22Rv1 (cell line): ENCODE measurements around the gene PPM1J.

ENCODE experiments used
- H3K27ac ChIP-seq: fragments of 450-650 bp; 2 replicates; pipeline ENCODE4 v1.5.1; 2017
- ZFX ChIP-seq: fragments of 450-650 bp; IDR thresholded peaks from 2 replicates; pipeline ENCODE4 v1.6.1; 2017; ENCODE audit warnings: antibody characterized with exemption, borderline replicate concordance
- TF ChIP-seq, protein P1 (sequence below): fragments of 450-650 bp; IDR thresholded peaks from 2 replicates; pipeline ENCODE4 v1.5.1; 2017; ENCODE audit warnings: mild to moderate bottlenecking

Gene PPM1J

DNA sequence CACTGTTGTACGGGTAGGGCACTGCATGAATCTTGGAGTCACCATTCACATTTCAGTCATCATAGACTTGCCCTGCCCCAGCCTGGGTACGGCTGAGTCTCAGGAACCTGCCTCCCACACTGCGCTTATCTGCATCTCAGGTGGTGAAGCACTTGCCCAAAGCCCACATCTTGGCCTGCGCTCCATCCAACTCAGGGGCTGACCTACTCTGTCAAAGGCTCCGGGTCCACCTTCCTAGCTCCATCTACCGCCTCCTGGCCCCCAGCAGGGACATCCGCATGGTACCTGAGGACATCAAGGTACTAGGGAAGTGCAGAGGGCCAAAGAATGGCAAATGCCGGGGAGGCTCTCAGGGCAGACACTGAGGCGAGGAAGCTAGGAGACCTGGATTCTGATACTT is 19.9 kb downstream of the PPM1J start:
- TF ChIP-seq, protein P1, sequence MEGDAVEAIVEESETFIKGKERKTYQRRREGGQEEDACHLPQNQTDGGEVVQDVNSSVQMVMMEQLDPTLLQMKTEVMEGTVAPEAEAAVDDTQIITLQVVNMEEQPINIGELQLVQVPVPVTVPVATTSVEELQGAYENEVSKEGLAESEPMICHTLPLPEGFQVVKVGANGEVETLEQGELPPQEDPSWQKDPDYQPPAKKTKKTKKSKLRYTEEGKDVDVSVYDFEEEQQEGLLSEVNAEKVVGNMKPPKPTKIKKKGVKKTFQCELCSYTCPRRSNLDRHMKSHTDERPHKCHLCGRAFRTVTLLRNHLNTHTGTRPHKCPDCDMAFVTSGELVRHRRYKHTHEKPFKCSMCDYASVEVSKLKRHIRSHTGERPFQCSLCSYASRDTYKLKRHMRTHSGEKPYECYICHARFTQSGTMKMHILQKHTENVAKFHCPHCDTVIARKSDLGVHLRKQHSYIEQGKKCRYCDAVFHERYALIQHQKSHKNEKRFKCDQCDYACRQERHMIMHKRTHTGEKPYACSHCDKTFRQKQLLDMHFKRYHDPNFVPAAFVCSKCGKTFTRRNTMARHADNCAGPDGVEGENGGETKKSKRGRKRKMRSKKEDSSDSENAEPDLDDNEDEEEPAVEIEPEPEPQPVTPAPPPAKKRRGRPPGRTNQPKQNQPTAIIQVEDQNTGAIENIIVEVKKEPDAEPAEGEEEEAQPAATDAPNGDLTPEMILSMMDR = no peak
- TF ChIP-seq ZFX = no peak
- no peak overlapping the region for H3K27ac ChIP-seq

DNA sequence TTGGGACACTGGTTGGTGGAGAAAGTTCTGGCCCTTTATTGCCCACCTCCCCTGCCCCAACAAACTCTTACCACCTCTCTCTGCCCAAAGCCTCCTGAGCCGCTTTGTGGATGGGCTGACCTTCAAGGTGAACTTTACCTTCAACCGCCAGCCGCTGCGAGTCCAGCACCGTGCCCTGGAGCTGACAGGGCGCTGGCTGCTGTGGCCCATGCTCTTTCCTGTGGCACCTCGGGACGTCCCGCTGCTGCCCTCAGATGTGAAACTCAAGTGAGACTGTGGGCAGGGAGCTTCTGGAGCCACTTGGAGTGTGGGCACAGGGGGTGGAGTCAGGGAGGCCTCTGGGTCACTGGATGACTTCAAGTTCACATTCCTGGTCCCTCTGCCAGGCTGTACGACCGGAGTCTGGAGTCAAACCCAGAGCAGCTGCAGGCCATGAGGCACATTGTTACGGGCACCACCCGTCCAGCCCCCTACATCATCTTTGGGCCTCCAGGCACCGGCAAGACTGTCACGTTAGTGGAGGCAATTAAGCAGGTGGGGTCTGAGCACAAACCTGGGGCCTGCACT is 20.7 kb downstream of the PPM1J start:
- TF ChIP-seq, protein P1 = no peak
- no peak for TF ChIP-seq ZFX
- no peak overlapping the region for H3K27ac ChIP-seq

DNA sequence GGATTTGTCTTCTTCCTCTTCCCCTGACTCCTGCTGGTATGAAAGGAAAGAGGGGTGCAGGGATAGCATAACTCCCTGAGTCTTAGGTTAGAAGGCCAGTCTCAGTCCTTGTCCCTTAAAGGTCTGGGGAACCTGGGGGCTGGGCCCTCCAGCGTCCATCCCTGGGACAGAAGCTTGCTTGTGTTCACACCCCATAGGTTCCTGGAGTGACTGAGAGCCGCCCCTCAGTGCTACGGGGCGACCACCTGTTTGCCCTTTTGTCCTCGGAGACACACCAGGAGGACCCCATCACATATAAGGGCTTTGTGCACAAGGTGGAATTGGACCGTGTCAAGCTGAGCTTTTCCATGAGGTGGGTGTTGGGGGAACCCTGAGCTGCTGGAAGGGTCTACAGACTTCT is 21.3 kb downstream of the PPM1J start:
- TF ChIP-seq ZFX = no peak
- TF ChIP-seq, protein P1 = no peak
- no peak overlapping the region for H3K27ac ChIP-seq

DNA sequence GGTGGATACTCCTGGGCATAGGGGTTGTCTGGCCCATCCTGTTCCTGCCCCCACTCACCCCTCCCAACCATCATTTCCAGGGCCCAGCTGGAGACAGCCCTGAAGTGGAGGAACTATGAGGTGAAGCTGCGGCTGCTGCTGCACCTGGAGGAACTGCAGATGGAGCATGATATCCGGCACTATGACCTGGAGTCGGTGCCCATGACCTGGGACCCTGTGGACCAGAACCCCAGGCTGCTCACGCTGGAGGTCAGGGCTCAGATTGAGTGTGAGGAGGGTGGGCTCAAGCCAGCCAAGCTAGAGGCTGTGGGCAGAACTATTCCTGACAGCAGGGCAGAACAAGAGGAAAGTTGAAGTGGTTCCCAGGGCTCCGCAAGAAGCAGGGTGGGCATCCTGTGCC is 22.5 kb downstream of the PPM1J start:
- TF ChIP-seq, protein P1 = no peak
- TF ChIP-seq ZFX = no peak
- H3K27ac ChIP-seq = no peak overlapping the region

DNA sequence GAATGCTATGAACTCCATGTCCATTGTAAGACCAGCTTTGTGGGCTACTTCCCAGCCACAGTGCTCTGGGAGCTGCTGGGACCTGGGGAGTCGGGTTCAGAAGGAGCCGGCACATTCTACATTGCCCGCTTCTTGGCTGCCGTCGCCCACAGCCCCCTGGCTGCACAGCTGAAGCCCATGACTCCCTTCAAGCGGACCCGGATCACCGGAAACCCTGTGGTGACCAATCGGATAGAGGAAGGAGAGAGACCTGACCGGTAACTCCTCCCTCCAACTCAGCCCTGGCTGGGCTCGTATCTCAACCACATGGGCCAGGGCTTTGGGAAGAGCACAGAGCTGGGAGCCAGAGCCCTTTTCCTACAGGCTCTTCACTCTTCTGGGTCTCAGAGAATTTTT is 25.3 kb downstream of the PPM1J start:
- TF ChIP-seq, protein P1 = no peak
- no peak for TF ChIP-seq ZFX

DNA sequence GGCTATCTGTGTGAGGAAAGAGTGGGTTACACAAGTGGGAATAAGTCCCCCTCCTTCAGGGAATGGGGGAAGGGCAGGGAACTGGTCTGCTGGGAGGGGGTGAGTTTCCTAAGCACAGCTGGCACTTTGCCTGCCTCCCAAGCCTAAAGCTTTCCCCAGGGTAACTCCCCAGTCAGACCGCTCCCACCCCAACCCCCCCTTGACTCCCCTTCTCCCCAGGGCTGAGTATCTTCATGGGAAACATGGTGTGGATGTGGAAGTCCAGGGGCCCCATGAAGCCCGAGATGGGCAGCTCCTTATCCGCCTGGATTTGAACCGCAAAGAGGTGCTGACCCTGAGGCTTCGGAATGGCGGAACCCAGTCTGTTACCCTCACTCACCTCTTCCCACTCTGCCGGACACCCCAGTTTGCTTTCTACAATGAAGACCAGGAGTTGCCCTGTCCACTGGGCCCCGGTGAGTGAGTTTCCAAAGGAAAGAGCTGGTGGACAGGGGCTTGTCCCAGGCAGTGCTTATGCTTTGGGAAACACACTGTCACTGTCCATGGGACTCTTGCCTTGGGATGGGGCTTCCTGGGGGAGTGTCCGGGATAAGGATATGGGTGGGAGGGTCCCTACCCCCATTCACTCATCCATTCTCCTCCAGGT is 25.8 kb downstream of the PPM1J start:
- no peak overlapping the region for H3K27ac ChIP-seq
- TF ChIP-seq, protein P1 = no peak
- TF ChIP-seq ZFX = no peak

More for the DNA sequence above, 25.3 kb downstream of the PPM1J start:
- no peak overlapping the region for H3K27ac ChIP-seq

DNA sequence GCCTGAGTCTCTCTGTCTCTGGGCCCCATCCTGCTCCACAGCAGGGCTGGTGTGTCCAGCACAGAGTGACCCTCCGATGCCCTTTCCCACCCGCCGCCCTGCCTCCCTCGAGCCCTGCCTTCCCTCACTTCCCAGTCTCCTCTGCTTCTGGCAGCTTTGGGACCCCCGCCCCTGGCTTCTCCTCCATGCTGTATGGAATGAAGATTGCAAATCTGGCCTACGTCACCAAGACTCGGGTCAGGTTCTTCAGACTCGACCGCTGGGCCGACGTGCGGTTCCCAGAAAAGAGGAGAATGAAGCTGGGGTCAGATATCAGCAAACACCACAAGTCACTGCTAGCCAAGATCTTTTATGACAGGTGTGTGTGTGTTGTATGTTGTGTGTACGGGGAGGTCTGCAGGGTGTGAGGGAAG is 26.3 kb downstream of the PPM1J start:
- peak overlapping the region; percentile 31; the same call in 1 of the 2 replicates for H3K27ac ChIP-seq
- TF ChIP-seq, protein P1 = no peak
- TF ChIP-seq ZFX = no peak
